IMR-90 (cell line): ENCODE data around the gene LPGAT1. TPM values are rescaled to one million over a fixed set of nuclear protein-coding genes. Genes with fewer than 3 reads are reported as not detected.

Experiments
- ATAC-seq: fragments of 200-7000 bp; cut with Tn5 transposase; 2 replicates; pipeline ENCODE4 v1.9.1; 2020; ENCODE audit warnings: low read depth, mild to moderate bottlenecking, moderate library complexity
- BruUV-seq: library from RNA; stranded (reverse); fragments of 400-500 nt; replicated peaks from 2 replicates; lab custom pipeline; 2021; lab: Mats Ljungman, UMichigan
- CTCF ChIA-PET: fragments of 300-600 bp; formaldehyde crosslinking; extraction: SDS; loops from one replicate; lab custom pipeline; 2021; ENCODE audit warnings: antibody characterized with exemption; lab: Yijun Ruan, JAX
- POLR2A ChIA-PET: fragments of 300-600 bp; sonication (Branson Sonifier 250); formaldehyde crosslinking; loops from one replicate; lab custom pipeline; 2022; ENCODE audit warnings: antibody characterized with exemption; ENCODE audit not compliant: unreplicated experiment; lab: Charles Lee
- DNase-seq: peaks from one replicate; pipeline ENCODE4 v3.0.0; 2013
- H2AFZ ChIP-seq: replicated peaks from 2 replicates; pipeline ENCODE3; 2013; ENCODE audit warnings: low read length, mild to moderate bottlenecking; ENCODE audit not compliant: poor library complexity
- H2AK5ac ChIP-seq: 2 replicates; pipeline ENCODE4 v1.6.1; 2013; ENCODE audit warnings: low read depth, low read length, inconsistent platforms
- H2AK9ac ChIP-seq: replicated peaks from 2 replicates; pipeline ENCODE3; 2013; ENCODE audit warnings: mild to moderate bottlenecking, low read depth, low read length, moderate library complexity; ENCODE audit not compliant: poor library complexity
- H2BK120ac ChIP-seq: 2 replicates; pipeline ENCODE4 v1.6.1; 2013; ENCODE audit warnings: low read depth, low read length, inconsistent platforms
- H2BK15ac ChIP-seq: 3 replicates; pipeline ENCODE4 v1.6.1; 2013; ENCODE audit warnings: low read depth, low read length, inconsistent platforms
- H2BK20ac ChIP-seq: 2 replicates; pipeline ENCODE4 v1.6.1; 2013; ENCODE audit warnings: low read depth, mild to moderate bottlenecking, inconsistent platforms, low read length, moderate library complexity
- H2BK5ac ChIP-seq: 2 replicates; pipeline ENCODE4 v1.6.1; 2013; ENCODE audit warnings: mild to moderate bottlenecking, low read depth, low read length, inconsistent platforms; ENCODE audit not compliant: poor library complexity, severe bottlenecking
- H3K14ac ChIP-seq: replicated peaks from 2 replicates; pipeline ENCODE4 v1.6.1; 2013; ENCODE audit warnings: low read depth, low read length, inconsistent platforms
- H3K18ac ChIP-seq: 2 replicates; pipeline ENCODE4 v1.6.1; 2013; ENCODE audit warnings: low read depth, low read length, control low read depth
- H3K23ac ChIP-seq: 2 replicates; pipeline ENCODE4 v1.6.1; 2013; ENCODE audit warnings: low read depth, low read length, inconsistent platforms
- H3K27ac ChIP-seq: 2 replicates; pipeline ENCODE4 v1.5.1; 2013; ENCODE audit warnings: mild to moderate bottlenecking, control low read depth, low read length; ENCODE audit not compliant: insufficient read depth
- H3K27me3 ChIP-seq: 2 replicates; pipeline ENCODE4 v1.6.1; 2013; ENCODE audit warnings: low read length; ENCODE audit not compliant: control insufficient read depth, insufficient read depth
- H3K36me3 ChIP-seq: 2 replicates; pipeline ENCODE4 v1.6.1; 2013; ENCODE audit warnings: low read length, mixed read lengths; ENCODE audit not compliant: control insufficient read depth, insufficient read depth
- H3K4ac ChIP-seq: 2 replicates; pipeline ENCODE4 v1.6.1; 2013; ENCODE audit warnings: low read depth, low read length, inconsistent platforms
- H3K4me1 ChIP-seq: 2 replicates; pipeline ENCODE4 v1.6.1; 2013; ENCODE audit warnings: low read length, mixed read lengths; ENCODE audit not compliant: control insufficient read depth, insufficient read depth
- H3K4me2 ChIP-seq: 2 replicates; pipeline ENCODE4 v1.6.1; 2013; ENCODE audit warnings: low read depth, mild to moderate bottlenecking, control low read depth, low read length, moderate library complexity
- H3K4me3 ChIP-seq: 2 replicates; pipeline ENCODE4 v1.5.1; 2013; ENCODE audit warnings: low read depth, mild to moderate bottlenecking, control low read depth, low read length, moderate library complexity; ENCODE audit not compliant: insufficient read depth
- H3K56ac ChIP-seq: 2 replicates; pipeline ENCODE4 v1.6.1; 2013; ENCODE audit warnings: low read length, inconsistent platforms; ENCODE audit not compliant: insufficient read depth; ENCODE audit errors: extremely low read depth
- H3K79me1 ChIP-seq, 2 experiments: 2 replicates each; pipeline ENCODE4 v1.6.1; 2013; ENCODE audit warnings: low read length in 2 of 2, inconsistent platforms in 1 of 2, low read depth in 1 of 2
- H3K9ac ChIP-seq: 2 replicates; pipeline ENCODE4 v1.6.1; 2013; ENCODE audit warnings: low read depth, low read length, control low read depth
- H3K9me1 ChIP-seq: 2 replicates; pipeline ENCODE4 v1.6.1; 2013; ENCODE audit warnings: low read length, inconsistent platforms; ENCODE audit not compliant: insufficient read depth
- H3K9me3 ChIP-seq: 2 replicates; pipeline ENCODE4 v1.6.1; 2013; ENCODE audit warnings: low read length; ENCODE audit not compliant: control insufficient read depth, insufficient read depth
- H4K20me1 ChIP-seq: 2 replicates; pipeline ENCODE4 v1.6.1; 2013; ENCODE audit warnings: low read length, inconsistent platforms; ENCODE audit not compliant: insufficient read depth
- H4K5ac ChIP-seq: 2 replicates; pipeline ENCODE4 v1.6.1; 2013; ENCODE audit warnings: mild to moderate bottlenecking, low read depth, low read length, control low read depth
- H4K8ac ChIP-seq, 2 experiments: 2 replicates each; pipeline ENCODE4 v1.6.1; 2013; ENCODE audit warnings: low read depth in 2 of 2, low read length in 2 of 2, control low read depth in 1 of 2, inconsistent platforms in 1 of 2
- H4K91ac ChIP-seq: 2 replicates; pipeline ENCODE4 v1.6.1; 2013; ENCODE audit warnings: low read depth, low read length, inconsistent platforms; ENCODE audit not compliant: insufficient read depth
- BHLHE40 ChIP-seq: fragments of 150-350 bp; IDR thresholded peaks from 2 replicates; pipeline ENCODE4 v1.6.1; 2016; ENCODE audit warnings: mild to moderate bottlenecking, low read depth, low read length
- CHD1 ChIP-seq: IDR thresholded peaks from 2 replicates; pipeline ENCODE4 v1.6.1; 2012; ENCODE audit warnings: low read depth, low read length, improper control_type of control experiment
- WGBS, 2 experiments: methylation state at CpG; one replicate each; pipeline versions ENCODE4 v1.1.5 to v1.1.7; 2013; ENCODE audit warnings: missing lambda C conversion rate in 2 of 2; ENCODE audit not compliant: insufficient read length in 1 of 2; ENCODE audit errors: extremely low coverage in 2 of 2; 5-methylcytosine and 5-hydroxymethylcytosine counted together
- dilution Hi-C: fragments of 300-500 bp; cut with HindIII; formaldehyde crosslinking; loops from one replicate; pipeline ENCODE4 v1.14.3; 2018; ENCODE audit warnings: low sequenced_read_pairs; ENCODE audit not compliant: unreplicated experiment
- in situ Hi-C: fragments of 300-500 bp; cut with MboI; formaldehyde crosslinking; loops from 3 replicates; pipeline ENCODE4 v1.14.3; 2019; ENCODE audit warnings: low sequenced_read_pairs, inconsistent platforms, mixed read lengths
- intact Hi-C: fragments of 100-400 bp; cut with micrococcal nuclease; formaldehyde crosslinking; loops from 2 replicates; pipeline ENCODE4 v1.10.0; 2022
- polyA plus RNA-seq, 3 experiments: library from polyadenylated mRNA; depleted of rRNA; stranded (reverse); fragments of >200 nt; gene quantifications; 2 replicates each; pipeline ENCODE4 v1.2.3, GENCODE V29; 2012; ENCODE audit warnings: low replicate concordance in 1 of 3
- total RNA-seq: library from RNA; depleted of rRNA; stranded (reverse); fragments of >200 nt; gene quantifications from 2 replicates; pipeline ENCODE4 v1.2.3, GENCODE V29; 2012

The LPGAT1 gene
- total and polyA plus RNA-seq, 2 of the 4 experiments (the other 2 are of a cell fraction) = 6.7 to 13.6 TPM

DNA sequence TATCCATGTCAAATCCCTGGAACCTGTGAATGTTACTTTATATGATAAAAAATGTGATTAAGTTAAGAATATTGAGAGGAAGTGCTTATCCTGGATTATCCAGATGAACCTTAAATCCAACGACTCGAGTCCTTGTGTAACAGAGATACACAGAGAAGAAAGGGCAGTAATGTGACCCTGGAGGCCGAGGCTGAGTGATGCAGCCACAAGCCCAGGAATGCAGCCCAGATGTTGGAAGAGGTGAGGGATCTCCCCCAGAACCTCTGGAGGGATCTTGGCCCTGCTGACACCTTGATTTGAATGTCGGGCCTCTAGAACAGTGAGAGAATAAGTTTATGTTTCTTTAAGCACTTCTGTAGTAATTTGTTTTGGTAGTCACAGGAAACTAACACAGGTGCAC is 18.0 kb downstream of the LPGAT1 start:
- Histone ChIP-seq H4K20me1 (no peaks in the 10 kb centered on the region), H3K18ac (no peak overlapping the region), H3K36me3 (peaks cover 2% of the 10 kb centered on the region; the same call in 1 of the 2 replicates), H3K9ac (no peak overlapping the region), H3K4me1 (no peaks in the 10 kb centered on the region), H4K8ac (no peak overlapping the region), H2BK20ac (no peak overlapping the region), H3K56ac (no peak overlapping the region), H2AK9ac (no peak overlapping the region), H3K27me3 (no peaks in the 10 kb centered on the region), H3K79me1 (peaks cover 12 to 24% of the 10 kb centered on the region in 2 experiments), H3K14ac (no peak overlapping the region), H3K23ac (no peak overlapping the region), H3K27ac (no peak overlapping the region), H3K4me2 (no peak overlapping the region), H2AFZ (no peak overlapping the region), H3K4ac (no peak overlapping the region), H2AK5ac (no peak overlapping the region), H3K9me1 (peaks cover 4% of the 10 kb centered on the region; the same call in 1 of the 2 replicates), H4K5ac (no peak overlapping the region), H2BK15ac (no peak overlapping the region), H2BK120ac (no peak overlapping the region), H3K9me3 (no peaks in the 10 kb centered on the region), H4K91ac (no peak overlapping the region), H3K4me3 (no peak overlapping the region), H2BK5ac (no peak overlapping the region)
- dilution Hi-C loops (no loop called here), in situ Hi-C loops (no loop called here), intact Hi-C loops (no loop called here)
- CTCF ChIA-PET = no interaction called here
- ATAC-seq = no peak
- 100% methylated on average over 2 of the region's 4 CpGs; no CpG with 5 or more reads in 1 of the 2 experiments for WGBS, 2 experiments
- BruUV-seq = no TSS peak
- TF ChIP-seq BHLHE40 (no peak), CHD1 (no peak)
- POLR2A ChIA-PET = no interaction called here
- DNase-seq = no peak
